K562 (cell line): ENCODE measurements around the gene OGDH. TPM values are rescaled to one million over a fixed set of nuclear protein-coding genes. Genes with fewer than 3 reads are reported as not detected.

ENCODE experiments used
- ATAC-seq: fragments of 200-7000 bp; cut with Tn5 transposase; 3 replicates; pipeline ENCODE4 v1.9.1; 2020; ENCODE audit warnings: moderate library complexity
- BruUV-seq: library from RNA; stranded (reverse); fragments of 400-500 nt; replicated peaks from 2 replicates; lab custom pipeline; 2021; lab: Mats Ljungman, UMichigan
- CTCF ChIA-PET: fragments of 300-600 bp; formaldehyde crosslinking; extraction: SDS; loops from one replicate; lab custom pipeline; 2021; ENCODE audit warnings: low intra/inter-chr PET ratio; lab: Yijun Ruan, JAX
- POLR2A ChIA-PET: fragments of 300-600, 350-650 bp; sonication (Branson Sonifier 250); formaldehyde crosslinking; extraction: SDS; loops from one replicate; lab custom pipeline; 2021; ENCODE audit warnings: antibody characterized with exemption, inconsistent platforms; lab: Yijun Ruan, JAX
- DNase-seq, 4 experiments: peaks; one replicate each; pipeline versions ENCODE4 v3.0.0 to v3.0.0-alpha.2; 2011 to 2018; ENCODE audit warnings: low spot score in 3 of 4, mixed read lengths in 3 of 4; ENCODE audit errors: extremely low read depth in 1 of 4
- FAIRE-seq: peaks from 2 replicates; lab custom pipeline; 2011; peaks lifted over from hg19 to GRCh38; lab: Jason Lieb, UNC
- H2AFZ ChIP-seq: 2 replicates; pipeline ENCODE4 v1.6.0; 2011; ENCODE audit warnings: low read depth, low read length, control low read depth, inconsistent platforms
- H3K27ac ChIP-seq: fragments of 200-600 bp; 3 replicates; pipeline ENCODE4 v1.8.0; 2011; ENCODE audit warnings: low read depth, mild to moderate bottlenecking, control low read depth, inconsistent platforms, low read length, moderate library complexity, mixed read lengths; ENCODE audit errors: extremely low read depth
- H3K27me3 ChIP-seq, 2 experiments: fragments of 300-600 bp in 1 of 2; 2 replicates in 1 of 2; 3 replicates in 1 of 2; pipeline versions ENCODE4 v1.6.0 to v1.8.0; 2011; ENCODE audit warnings: inconsistent platforms in 2 of 2, low read length in 2 of 2, mild to moderate bottlenecking in 1 of 2, mixed read lengths in 1 of 2, moderate library complexity in 1 of 2; ENCODE audit not compliant: control insufficient read depth in 2 of 2, insufficient read depth in 2 of 2
- H3K36me3 ChIP-seq: fragments of 300-600 bp; 3 replicates; pipeline ENCODE4 v1.8.0; 2011; ENCODE audit warnings: mild to moderate bottlenecking, low read length, inconsistent platforms; ENCODE audit not compliant: control insufficient read depth, insufficient read depth
- H3K4me1 ChIP-seq, 2 experiments: fragments of 200-600 bp in 1 of 2; replicated peaks in 1 of 2; 2 replicates in 1 of 2; 3 replicates in 1 of 2; pipeline versions ENCODE4 v1.5.1 to v1.8.0; 2011; ENCODE audit warnings: inconsistent platforms in 2 of 2, low read length in 2 of 2, mild to moderate bottlenecking in 1 of 2, mixed read lengths in 1 of 2, moderate library complexity in 1 of 2; ENCODE audit not compliant: control insufficient read depth in 2 of 2, insufficient read depth in 2 of 2
- H3K4me2 ChIP-seq: 2 replicates; pipeline ENCODE4 v1.6.1; 2011; ENCODE audit warnings: low read length, control low read depth, inconsistent platforms, mixed read lengths; ENCODE audit not compliant: insufficient read depth
- H3K4me3 ChIP-seq: fragments of 200-600 bp; sonication (generic), shearing (Covaris generic); 2 replicates; pipeline ENCODE4 v1.5.1; 2016; ENCODE audit warnings: control low read depth, inconsistent platforms
- H3K79me2 ChIP-seq: fragments of 200-600 bp; 3 replicates; pipeline ENCODE4 v1.8.0; 2011; ENCODE audit warnings: low read length, inconsistent platforms; ENCODE audit not compliant: control insufficient read depth, insufficient read depth
- H3K9ac ChIP-seq, 2 experiments: 2 replicates each; pipeline versions ENCODE4 v1.6.0 to v1.6.1; 2011; ENCODE audit warnings: low read depth in 2 of 2, low read length in 2 of 2, control low read depth in 1 of 2, inconsistent platforms in 1 of 2, mild to moderate bottlenecking in 1 of 2, mixed read lengths in 1 of 2; ENCODE audit not compliant: insufficient read depth in 1 of 2
- H3K9me1 ChIP-seq: one replicate; pipeline ENCODE4 v1.6.0; 2011; ENCODE audit warnings: inconsistent platforms, mild to moderate bottlenecking, low read length, moderate library complexity; ENCODE audit not compliant: control insufficient read depth, insufficient read depth
- H3K9me3 ChIP-seq: replicated peaks from 2 replicates; pipeline ENCODE4 v1.5.1; 2011; ENCODE audit warnings: low read depth, low read length, inconsistent platforms; ENCODE audit not compliant: control insufficient read depth, insufficient read depth
- H4K20me1 ChIP-seq: replicated peaks from 2 replicates; pipeline ENCODE4 v1.6.1; 2011; ENCODE audit warnings: low read length, inconsistent platforms, mixed read lengths; ENCODE audit not compliant: control insufficient read depth, insufficient read depth
- HNRNPK ChIP-seq: fragments of 200-400 bp; formaldehyde crosslinking; IDR thresholded peaks from one replicate; pipeline ENCODE4 v1.6.1; 2018; ENCODE audit warnings: mild to moderate bottlenecking, low read depth, low read length; ENCODE audit not compliant: poor library complexity, severe bottlenecking
- SIN3A ChIP-seq, 2 experiments: fragments of 150-350 bp in 1 of 2; IDR thresholded peaks; 2 replicates each; pipeline ENCODE4 v1.6.1; 2011 to 2016; ENCODE audit warnings: borderline replicate concordance in 2 of 2, low read depth in 2 of 2, low read length in 2 of 2, mild to moderate bottlenecking in 2 of 2, moderate library complexity in 2 of 2; ENCODE audit not compliant: control insufficient read depth in 1 of 2
- WGBS: fragments of 100-300 bp; shearing (Covaris generic); methylation state at CpG from one replicate; pipeline ENCODE4 v1.1.6; 2016; ENCODE audit warnings: low coverage, mixed read lengths; ENCODE audit not compliant: insufficient coverage; ENCODE audit errors: missing lambda C conversion rate; 5-methylcytosine and 5-hydroxymethylcytosine counted together
- in situ Hi-C: fragments of 300-500 bp; cut with MboI; formaldehyde crosslinking; loops from 4 replicates; pipeline ENCODE4 v1.15.0; 2018; ENCODE audit warnings: inconsistent platforms, mixed read lengths
- intact Hi-C: fragments of 100-400 bp; cut with micrococcal nuclease; formaldehyde crosslinking; loops from 2 replicates; pipeline ENCODE4 v1.14.2; 2022
- polyA plus RNA-seq, 8 experiments: library from polyadenylated mRNA; depleted of rRNA in 4 of 8; stranded (reverse) in 5 of 8; unstranded in 3 of 8; fragments of >200 nt; fragmentation: Nextera tagmentation in 2 of 8; fragmentation: Illumina TruSeq in 1 of 8; extraction: Ambion mirVana in 2 of 8; extraction: Trizol in 1 of 8; gene quantifications; 2 replicates each; pipeline versions ENCODE4 v1.2.1 to v1.2.3, GENCODE V29; 2011 to 2014; ENCODE audit warnings: inconsistent platforms in 1 of 8, missing spikeins in 1 of 8
- total RNA-seq, 7 experiments: library from RNA; depleted of rRNA in 6 of 7; stranded (reverse); fragments of >200 nt in 6 of 7; fragmentation: Illumina TruSeq in 2 of 7; extraction: Trizol in 2 of 7; gene quantifications; 2 replicates each; pipeline versions ENCODE4 v1.2.1 to v1.2.3, GENCODE V29; 2011 to 2021; ENCODE audit warnings: low replicate concordance in 1 of 7

Gene OGDH
- total and polyA plus RNA-seq, 9 of the 15 experiments (the other 6 are each of a cell fraction or from before 2014, with no cell fraction given) = 3.1 to 80.3 (median 23.5) TPM

DNA sequence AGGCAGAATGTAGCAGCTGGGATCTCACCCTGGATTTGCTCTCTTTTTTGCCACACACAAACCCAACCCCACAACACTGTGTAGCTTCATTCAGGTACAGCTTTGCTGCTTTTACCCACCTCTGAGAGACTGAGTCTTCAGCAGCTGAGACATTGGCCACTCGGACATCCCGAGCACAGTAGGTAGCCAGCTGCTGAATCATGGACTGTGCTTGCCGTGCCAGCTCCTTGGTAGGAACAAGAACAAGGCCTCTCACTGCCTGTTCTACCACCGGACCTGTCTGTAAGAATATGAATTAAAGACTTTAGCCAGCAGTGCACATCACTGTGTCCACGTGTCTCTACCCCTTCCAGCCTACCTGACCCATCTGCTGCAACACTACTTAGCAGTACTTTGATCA, 33.7 kb upstream of the OGDH start:
- in situ Hi-C loops = no loop called here
- no peak for FAIRE-seq
- Histone ChIP-seq H3K27ac (peak overlapping the region; percentile 85), H3K36me3 (peaks cover 71% of the 10 kb centered on the region), H3K27me3 (no peaks in the 10 kb centered on the region), H3K9ac (peak overlapping the region; percentile 97 to 98), H3K4me3 (peak overlapping the region; percentile 75), H3K79me2 (peaks cover 59% of the 10 kb centered on the region)
- DNase-seq = peak in 2 of 4 experiments; percentile 10 to 12
- TSS peak; percentile 49 for BruUV-seq
- no peak for ATAC-seq
- peak in 1 of 2 experiments; percentile 14; a peak in 1 of 4 replicates for TF ChIP-seq SIN3A (IDR thresholded peaks at IDR 0.05; ENCODE audit: borderline replicate concordance in 2 of 2, control insufficient read depth in 1 of 2, low read depth in 2 of 2, low read length in 2 of 2)
- no peak for TF ChIP-seq HNRNPK
- TF ChIP-seq, all 486 proteins: peak for 1
- no peaks in the 10 kb centered on the region for H3K9me3 ChIP-seq
- no peaks in the 10 kb centered on the region; the same call in 1 of the 2 replicates for H4K20me1 ChIP-seq
- no peak overlapping the region for H2AFZ ChIP-seq
- intact Hi-C loops = no loop called here
- CTCF ChIA-PET = no interaction called here
- WGBS = 11% methylated on average over 5 of the region's 5 CpGs
- POLR2A ChIA-PET = interaction anchor here (0.6 to 4.3 kb wide), 9 partner anchors 8 to 293 kb away, joined by 3 to 38 read pairs (median 4); partner anchors contain the start of genes PPIA and TMED4
- H3K4me1 ChIP-seq = peaks cover 22 to 27% of the 10 kb centered on the region in 2 experiments; a peak in 4 of 5 replicates
- H3K9me1 ChIP-seq = no peaks in the 10 kb centered on the region
- peak overlapping the region; percentile 97 for H3K4me2 ChIP-seq
